ENCODE results near the gene NDFIP1. TPM values are rescaled to one million over a fixed set of nuclear protein-coding genes. Genes with fewer than 3 reads are reported as not detected.
"Not testable (repeated sequence)": the region's sequence is repeated elsewhere in the genome, so short reads cannot be mapped to it uniquely, and the experiment has no call there.

NDFIP1 gene
- total RNA-seq, 2 experiments from 2014 or later, result 18.7 to 33.1 TPM

DNA sequence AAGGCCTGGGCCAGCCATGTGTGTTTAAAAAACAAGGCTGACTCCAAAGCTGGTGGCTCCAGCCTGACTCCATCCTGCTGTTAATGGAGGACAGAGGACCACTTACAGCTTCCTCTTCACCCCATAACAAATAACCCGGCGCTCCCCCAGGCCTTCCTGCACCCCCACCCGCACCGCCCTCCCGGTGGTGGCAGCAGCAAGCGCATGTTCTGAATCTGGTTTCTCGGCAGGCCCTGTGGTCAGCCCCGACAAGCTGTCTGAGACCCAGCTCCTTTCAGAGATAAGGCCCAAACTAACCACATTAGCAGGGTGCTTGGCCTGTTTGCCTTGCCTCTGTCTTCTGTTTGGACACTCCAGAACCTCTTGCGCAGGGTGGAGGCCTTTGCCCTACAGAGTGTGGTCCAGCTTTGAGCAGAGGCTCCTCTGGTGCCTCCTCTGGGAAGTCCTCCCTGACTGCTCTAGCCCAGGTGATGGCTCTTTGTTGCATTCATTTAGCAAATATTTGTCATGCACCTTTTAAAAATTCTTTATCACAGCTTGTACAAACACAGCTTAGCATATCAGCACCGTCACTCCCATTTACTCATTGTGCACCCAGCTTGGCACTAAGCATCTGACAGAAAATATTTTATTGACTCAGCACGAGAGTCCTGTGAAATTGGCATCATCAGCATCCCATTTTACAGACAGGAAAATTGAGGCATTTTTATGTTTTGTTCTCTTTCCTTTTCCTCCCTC is 78.4 kb downstream of the NDFIP1 start:
- no peaks in the 10 kb centered on the region for H4K20me1 ChIP-seq (ENCODE audit: insufficient read depth, low read length)
- H3K9me2 ChIP-seq (ENCODE audit: insufficient read depth, low read length), result no peaks in the 10 kb centered on the region
- H3K4me1 ChIP-seq (ENCODE audit: insufficient read depth, low read length, poor library complexity, severe bottlenecking), result no peaks in the 10 kb centered on the region
- ChIA-PET CTCF (ENCODE audit: unreplicated experiment) (no interaction called here), POLR2A (interaction anchor here (0.8 to 1.3 kb wide), 2 partner anchors 9 to 35 kb away, joined by 3 to 4 read pairs; no protein-coding TSS in a partner anchor)
- H2AFZ ChIP-seq (ENCODE audit: low read length), result no peak overlapping the region
- H3K36me3 ChIP-seq (ENCODE audit: insufficient read depth, low read length), result no peaks in the 10 kb centered on the region
- no peak for DNase-seq (ENCODE audit: low spot score)
- H3K79me2 ChIP-seq (ENCODE audit: insufficient read depth, low read depth, low read length), result no peaks in the 10 kb centered on the region
- no peak overlapping the region for H3K4me2 ChIP-seq (ENCODE audit: low read length)
- no TSS peak for BruUV-seq (replicated peaks)
- intact Hi-C loops (cut with micrococcal nuclease; ENCODE audit: unreplicated experiment), result no loop called here
- TF ChIP-seq, protein P1, sequence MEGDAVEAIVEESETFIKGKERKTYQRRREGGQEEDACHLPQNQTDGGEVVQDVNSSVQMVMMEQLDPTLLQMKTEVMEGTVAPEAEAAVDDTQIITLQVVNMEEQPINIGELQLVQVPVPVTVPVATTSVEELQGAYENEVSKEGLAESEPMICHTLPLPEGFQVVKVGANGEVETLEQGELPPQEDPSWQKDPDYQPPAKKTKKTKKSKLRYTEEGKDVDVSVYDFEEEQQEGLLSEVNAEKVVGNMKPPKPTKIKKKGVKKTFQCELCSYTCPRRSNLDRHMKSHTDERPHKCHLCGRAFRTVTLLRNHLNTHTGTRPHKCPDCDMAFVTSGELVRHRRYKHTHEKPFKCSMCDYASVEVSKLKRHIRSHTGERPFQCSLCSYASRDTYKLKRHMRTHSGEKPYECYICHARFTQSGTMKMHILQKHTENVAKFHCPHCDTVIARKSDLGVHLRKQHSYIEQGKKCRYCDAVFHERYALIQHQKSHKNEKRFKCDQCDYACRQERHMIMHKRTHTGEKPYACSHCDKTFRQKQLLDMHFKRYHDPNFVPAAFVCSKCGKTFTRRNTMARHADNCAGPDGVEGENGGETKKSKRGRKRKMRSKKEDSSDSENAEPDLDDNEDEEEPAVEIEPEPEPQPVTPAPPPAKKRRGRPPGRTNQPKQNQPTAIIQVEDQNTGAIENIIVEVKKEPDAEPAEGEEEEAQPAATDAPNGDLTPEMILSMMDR (conservative IDR thresholded peaks at IDR 0.05; ENCODE audit: low read length), result no peak
- TF ChIP-seq EZH2phosphoT487 (IDR thresholded peaks at IDR 0.05; ENCODE audit: borderline replicate concordance, low read depth, low read length), result no peak
- H3K27ac ChIP-seq (ENCODE audit: low read depth, low read length, poor library complexity, severe bottlenecking), result no peak overlapping the region
- H3K4me3 ChIP-seq (ENCODE audit: low read depth, low read length, poor library complexity, severe bottlenecking), result no peak overlapping the region
- H3K9me3 ChIP-seq (ENCODE audit: low read length), result no peaks in the 10 kb centered on the region

DNA sequence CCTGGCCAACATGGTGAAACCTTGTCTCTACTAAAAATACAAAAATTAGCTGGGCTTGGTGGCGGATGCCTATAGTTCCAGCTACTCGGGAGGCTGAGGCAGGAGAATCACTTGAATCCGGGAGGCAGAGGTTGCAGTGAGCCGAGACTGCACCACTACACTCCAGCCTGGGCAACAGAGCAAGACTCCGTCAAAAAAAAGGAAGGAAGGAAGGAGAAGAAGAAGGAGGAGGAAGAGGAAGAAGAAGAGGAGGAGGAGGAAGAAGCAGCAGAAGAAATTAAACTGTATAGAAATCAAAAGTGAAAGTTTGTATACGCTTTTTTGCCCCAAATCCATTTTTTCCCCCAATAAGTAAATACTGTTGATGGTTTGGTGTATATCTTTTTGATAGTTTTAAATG is 80.1 kb downstream of the NDFIP1 start:
- POLR2A ChIA-PET, result interaction anchor here (0.6 kb wide), 1 partner anchor 575 kb away, joined by 3 read pairs; no protein-coding TSS in a partner anchor
- CTCF ChIA-PET (ENCODE audit: unreplicated experiment), result not testable (repeated sequence)

DNA sequence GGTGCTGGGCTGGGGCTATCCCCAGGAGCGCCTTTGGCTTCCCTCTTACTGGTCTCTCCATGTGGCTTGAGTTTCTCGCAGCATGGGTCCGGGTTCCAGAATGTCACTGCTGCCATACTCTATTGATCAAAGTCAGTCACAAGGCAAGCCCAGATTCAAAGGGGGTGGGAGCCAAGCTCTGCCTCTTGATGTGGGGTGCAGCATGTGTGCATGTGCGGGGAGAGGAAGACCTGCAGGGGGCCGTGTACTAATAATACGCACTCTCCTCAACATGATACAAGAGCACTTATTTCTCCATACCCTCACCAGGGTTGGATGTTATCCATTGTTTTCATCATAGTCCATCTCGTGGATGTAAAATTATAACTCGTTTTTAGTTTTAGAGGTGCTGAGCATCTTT is 81.2 kb downstream of the NDFIP1 start:
- H3K9me2 ChIP-seq (ENCODE audit: insufficient read depth, low read length), result no peaks in the 10 kb centered on the region
- intact Hi-C loops (cut with micrococcal nuclease; ENCODE audit: unreplicated experiment), result no loop called here
- H3K79me2 ChIP-seq (ENCODE audit: insufficient read depth, low read depth, low read length), result no peaks in the 10 kb centered on the region
- no peak overlapping the region for H3K4me3 ChIP-seq (ENCODE audit: low read depth, low read length, poor library complexity, severe bottlenecking)
- ChIA-PET CTCF (ENCODE audit: unreplicated experiment) (no interaction called here), POLR2A (no interaction called here)
- no peak overlapping the region for H2AFZ ChIP-seq (ENCODE audit: low read length)
- TF ChIP-seq EZH2phosphoT487 (IDR thresholded peaks at IDR 0.05; ENCODE audit: borderline replicate concordance, low read depth, low read length), result no peak
- TF ChIP-seq, protein P1 (conservative IDR thresholded peaks at IDR 0.05; ENCODE audit: low read length), result no peak
- no TSS peak for BruUV-seq (replicated peaks)
- no peaks in the 10 kb centered on the region for H3K36me3 ChIP-seq (ENCODE audit: insufficient read depth, low read length)
- no peaks in the 10 kb centered on the region for H3K4me1 ChIP-seq (ENCODE audit: insufficient read depth, low read length, poor library complexity, severe bottlenecking)
- H3K27ac ChIP-seq (ENCODE audit: low read depth, low read length, poor library complexity, severe bottlenecking), result no peak overlapping the region
- no peaks in the 10 kb centered on the region for H4K20me1 ChIP-seq (ENCODE audit: insufficient read depth, low read length)
- no peak overlapping the region for H3K4me2 ChIP-seq (ENCODE audit: low read length)
- no peaks in the 10 kb centered on the region for H3K9me3 ChIP-seq (ENCODE audit: low read length)
- no peak for DNase-seq (ENCODE audit: low spot score)

More for the DNA sequence above, 80.1 kb downstream of the NDFIP1 start:
- H3K4me3 ChIP-seq (ENCODE audit: low read depth, low read length, poor library complexity, severe bottlenecking); H4K20me1 ChIP-seq (ENCODE audit: insufficient read depth, low read length); H3K9me2 ChIP-seq (ENCODE audit: insufficient read depth, low read length); intact Hi-C loops (cut with micrococcal nuclease; ENCODE audit: unreplicated experiment); DNase-seq (ENCODE audit: low spot score); H3K4me1 ChIP-seq (ENCODE audit: insufficient read depth, low read length, poor library complexity, severe bottlenecking); BruUV-seq (replicated peaks); H3K9me3 ChIP-seq (ENCODE audit: low read length); H3K79me2 ChIP-seq (ENCODE audit: insufficient read depth, low read depth, low read length); H2AFZ ChIP-seq (ENCODE audit: low read length); H3K27ac ChIP-seq (ENCODE audit: low read depth, low read length, poor library complexity, severe bottlenecking); H3K4me2 ChIP-seq (ENCODE audit: low read length); H3K36me3 ChIP-seq (ENCODE audit: insufficient read depth, low read length): not testable (repeated sequence)
